ENCODE measurements around the gene VWA5B1. TPM values are rescaled to one million over a fixed set of nuclear protein-coding genes. Genes with fewer than 3 reads are reported as not detected.

Gene VWA5B1
- total RNA-seq, 1 experiment from 2014 or later, result not detected

- Histone ChIP-seq H3F3A (ENCODE audit: low read length, unreplicated experiment) (no peaks in the 10 kb centered on the region), H2AFZ (ENCODE audit: low read length) (no peak overlapping the region), H3K27me3 (ENCODE audit: low read length) (peaks cover 16% of the 10 kb centered on the region), H3K79me2 (ENCODE audit: low read length) (no peaks in the 10 kb centered on the region), H3K4me2 (ENCODE audit: low read length) (no peak overlapping the region), H3K4me3 (ENCODE audit: low read length) (no peak overlapping the region), H3K36me3 (ENCODE audit: low read depth, low read length) (no peaks in the 10 kb centered on the region), H4K20me1 (ENCODE audit: low read length) (no peaks in the 10 kb centered on the region), H3K9me3 (ENCODE audit: low read length) (no peaks in the 10 kb centered on the region), H3K4me1 (ENCODE audit: insufficient read depth, low read length) (peaks cover 37% of the 10 kb centered on the region), H3K9me2 (replicated peaks; ENCODE audit: low read length) (no peaks in the 10 kb centered on the region), H3K9ac (ENCODE audit: low read length) (no peak overlapping the region), H3K27ac (ENCODE audit: low read length) (no peak overlapping the region)
- CTCF ChIA-PET, result interaction anchor here (0.5 to 1.6 kb wide), 5 partner anchors 19 to 149 kb away, joined by 3 to 7 read pairs (median 4); no protein-coding TSS in a partner anchor
- peak; percentile 75 for DNase-seq
- peak; percentile 92 for TF ChIP-seq CTCF (conservative IDR thresholded peaks at IDR 0.05; ENCODE audit: low read depth, low read length)
- TF ChIP-seq EZH2phosphoT487 (IDR thresholded peaks at IDR 0.05; ENCODE audit: borderline replicate concordance, low read length), result no peak
- no TSS peak for BruUV-seq (replicated peaks)
- ATAC-seq, result no peak
- POLR2A ChIA-PET (ENCODE audit: unreplicated experiment), result no interaction called here
- intact Hi-C loops (cut with micrococcal nuclease), result no loop called here
These were observed 71.2 kb downstream of the VWA5B1 start for GRCh38 chr1:20361805-20362381.

- Histone ChIP-seq H4K20me1 (ENCODE audit: low read length) (no peaks in the 10 kb centered on the region), H3K9me3 (ENCODE audit: low read length) (no peaks in the 10 kb centered on the region), H3K79me2 (ENCODE audit: low read length) (no peaks in the 10 kb centered on the region), H3K9ac (ENCODE audit: low read length) (no peak overlapping the region), H2AFZ (ENCODE audit: low read length) (no peak overlapping the region), H3K4me3 (ENCODE audit: low read length) (no peak overlapping the region), H3F3A (ENCODE audit: low read length, unreplicated experiment) (no peaks in the 10 kb centered on the region), H3K4me1 (ENCODE audit: insufficient read depth, low read length) (peaks cover 34% of the 10 kb centered on the region), H3K27ac (ENCODE audit: low read length) (no peak overlapping the region), H3K4me2 (ENCODE audit: low read length) (no peak overlapping the region), H3K9me2 (replicated peaks; ENCODE audit: low read length) (no peaks in the 10 kb centered on the region), H3K36me3 (ENCODE audit: low read depth, low read length) (no peaks in the 10 kb centered on the region), H3K27me3 (ENCODE audit: low read length) (peaks cover 22% of the 10 kb centered on the region)
- no peak for DNase-seq
- POLR2A ChIA-PET (ENCODE audit: unreplicated experiment), result no interaction called here
- intact Hi-C loops (cut with micrococcal nuclease), result no loop called here
- no peak for TF ChIP-seq EZH2 (IDR thresholded peaks at IDR 0.05; ENCODE audit: low read length, unreplicated experiment)
- TF ChIP-seq EZH2phosphoT487 (IDR thresholded peaks at IDR 0.05; ENCODE audit: borderline replicate concordance, low read length), result no peak
- no peak for TF ChIP-seq CTCF (conservative IDR thresholded peaks at IDR 0.05; ENCODE audit: low read depth, low read length)
- no peak for ATAC-seq
- no TSS peak for BruUV-seq (replicated peaks)
- CTCF ChIA-PET, result interaction anchor here (1.0 to 1.6 kb wide), 2 partner anchors 18 to 132 kb away, joined by 3 to 7 read pairs; no protein-coding TSS in a partner anchor
These were observed 72.2 kb downstream of the VWA5B1 start for GRCh38 chr1:20362856-20363255.

GRCh38 chr1:20365421-20366055 is 74.9 kb downstream of the VWA5B1 start:
- Histone ChIP-seq H3F3A (ENCODE audit: low read length, unreplicated experiment) (no peaks in the 10 kb centered on the region), H3K27me3 (ENCODE audit: low read length) (peaks cover 26% of the 10 kb centered on the region), H3K9me2 (replicated peaks; ENCODE audit: low read length) (no peaks in the 10 kb centered on the region), H3K4me1 (ENCODE audit: insufficient read depth, low read length) (peaks cover 13% of the 10 kb centered on the region), H4K20me1 (ENCODE audit: low read length) (no peaks in the 10 kb centered on the region), H3K79me2 (ENCODE audit: low read length) (no peaks in the 10 kb centered on the region), H3K4me3 (ENCODE audit: low read length) (peak overlapping the region; percentile 64; the same call in 1 of the 2 replicates), H3K36me3 (ENCODE audit: low read depth, low read length) (no peaks in the 10 kb centered on the region), H3K9ac (ENCODE audit: low read length) (no peak overlapping the region), H3K4me2 (ENCODE audit: low read length) (peak overlapping the region; percentile 86), H3K9me3 (ENCODE audit: low read length) (no peaks in the 10 kb centered on the region), H2AFZ (ENCODE audit: low read length) (0 out of 2 replicates have a peak overlapping the region, but pooled peaks have one; percentile 88), H3K27ac (ENCODE audit: low read length) (no peak overlapping the region)
- ChIA-PET POLR2A (ENCODE audit: unreplicated experiment) (no interaction called here), CTCF (no interaction called here)
- no peak for DNase-seq
- BruUV-seq (replicated peaks), result no TSS peak
- ATAC-seq, result no peak
- TF ChIP-seq EZH2 (IDR thresholded peaks at IDR 0.05; ENCODE audit: low read length, unreplicated experiment), result no peak
- TF ChIP-seq EZH2phosphoT487 (IDR thresholded peaks at IDR 0.05; ENCODE audit: borderline replicate concordance, low read length), result no peak
- intact Hi-C loops (cut with micrococcal nuclease), result no loop called here

Measured in PC-3 (cell line).